ENCODE measurements around the gene TK1. TPM values are rescaled to one million over a fixed set of nuclear protein-coding genes. Genes with fewer than 3 reads are reported as not detected.

TK1 gene
- total and polyA plus RNA-seq, 7 donors = 0.83 to 74.6 (median 6.9) TPM

GRCh38 chr17:78202666-78203065, 15.8 kb upstream of the TK1 start:
- no peaks in the 10 kb centered on the region for H3K4me1 ChIP-seq
- intact Hi-C loops (cut with DNase I) = no loop called here
- 92 to 95% methylated on average over 8 of the region's 8 CpGs for WGBS, 2 donors
- no peak for DNase-seq
- H3K4me3 ChIP-seq = no peak overlapping the region
- no peaks in the 10 kb centered on the region for H3K27me3 ChIP-seq
- H3K36me3 ChIP-seq = no peaks in the 10 kb centered on the region
- TF ChIP-seq POLR2AphosphoS5 (IDR thresholded peaks at IDR 0.05) (no peak), EP300 (IDR thresholded peaks at IDR 0.05) (no peak), POLR2A (IDR thresholded peaks at IDR 0.05) (no peak), CTCF (IDR thresholded peaks at IDR 0.05) (no peak)
- H3K9me3 ChIP-seq = no peaks in the 10 kb centered on the region
- H3K27ac ChIP-seq = no peak overlapping the region

GRCh38 chr17:78200451-78200850, 13.6 kb upstream of the TK1 start:
- intact Hi-C loops (cut with DNase I) = no loop called here
- Histone ChIP-seq H3K9me3 (no peaks in the 10 kb centered on the region), H3K27me3 (no peaks in the 10 kb centered on the region), H3K4me3 (no peak overlapping the region), H3K27ac (no peak overlapping the region), H3K4me1 (no peaks in the 10 kb centered on the region), H3K36me3 (peaks cover 0 to 5% (median 0%) of the 10 kb centered on the region in 4 donors)
- 89% methylated on average over 6 of the region's 6 CpGs for WGBS, 2 donors
- no peak for TF ChIP-seq POLR2A (IDR thresholded peaks at IDR 0.05)
- TF ChIP-seq EP300 (IDR thresholded peaks at IDR 0.05) = no peak
- DNase-seq = no peak

- no peaks in the 10 kb centered on the region for H3K27me3 ChIP-seq
- intact Hi-C loops (cut with DNase I) = no loop called here
- no peak overlapping the region for H3K27ac ChIP-seq
- WGBS, 2 donors = 91 to 93% methylated on average over 9 of the region's 9 CpGs
- TF ChIP-seq POLR2AphosphoS5 (IDR thresholded peaks at IDR 0.05) (no peak), POLR2A (IDR thresholded peaks at IDR 0.05) (no peak), EP300 (IDR thresholded peaks at IDR 0.05) (no peak), CTCF (IDR thresholded peaks at IDR 0.05) (no peak)
- peaks cover 0 to 7% (median 0%) of the 10 kb centered on the region in 4 donors for H3K36me3 ChIP-seq
- no peaks in the 10 kb centered on the region for H3K4me1 ChIP-seq
- no peak overlapping the region for H3K4me3 ChIP-seq
- no peak for DNase-seq
- no peaks in the 10 kb centered on the region for H3K9me3 ChIP-seq
Observed at GRCh38 chr17:78197147-78197832, 10.4 kb upstream of the TK1 start.

GRCh38 chr17:78196716-78197115, 9.9 kb upstream of the TK1 start:
- Histone ChIP-seq H3K27ac (no peak overlapping the region), H3K36me3 (peaks cover 0 to 12% (median 0%) of the 10 kb centered on the region in 4 donors), H3K4me1 (no peaks in the 10 kb centered on the region), H3K27me3 (no peaks in the 10 kb centered on the region), H3K9me3 (no peaks in the 10 kb centered on the region), H3K4me3 (no peak overlapping the region)
- DNase-seq = no peak
- no peak for TF ChIP-seq CTCF (IDR thresholded peaks at IDR 0.05)
- TF ChIP-seq POLR2AphosphoS5 (IDR thresholded peaks at IDR 0.05) = no peak
- WGBS, 2 donors = 86 to 94% methylated on average over 5 of the region's 5 CpGs
- intact Hi-C loops (cut with DNase I) = no loop called here

GRCh38 chr17:78185981-78186691, 716 bp downstream of the TK1 start:
- no peak for DNase-seq
- intact Hi-C loops (cut with DNase I) = no loop called here
- H3K36me3 ChIP-seq = peaks cover 0 to 4% (median 0%) of the 10 kb centered on the region in 4 donors
- H3K27ac ChIP-seq = peak overlapping the region in 3 of 4 donors; percentile 58 to 82 (median 65)
- peaks cover 0 to 40% (median 28%) of the 10 kb centered on the region in 4 donors for H3K4me1 ChIP-seq
- H3K27me3 ChIP-seq = no peaks in the 10 kb centered on the region
- no peaks in the 10 kb centered on the region for H3K9me3 ChIP-seq
- 27 to 52% methylated on average over 10 of the region's 10 CpGs for WGBS, 2 donors
- H3K4me3 ChIP-seq = peak overlapping the region in 3 of 4 donors; percentile 42 to 51 (median 50)
- TF ChIP-seq POLR2AphosphoS5 (IDR thresholded peaks at IDR 0.05) (no peak), EP300 (IDR thresholded peaks at IDR 0.05) (no peak), CTCF (IDR thresholded peaks at IDR 0.05) (no peak), POLR2A (IDR thresholded peaks at IDR 0.05) (no peak)
